IPS-NIHi11 (cell line): ENCODE measurements around the gene NKX3-2.
A peak's percentile ranks its signal among the peaks of the same experiment; 100 is the strongest.

Source experiments
- DNase-seq: peaks from one replicate; pipeline ENCODE4 v3.0.0; 2012; ENCODE audit warnings: mixed read lengths, low spot score

The NKX3-2 gene

GRCh38 chr4:13545394-13545808 is 1.1 kb upstream of the NKX3-2 start:
- DNase-seq, result no peak

- peak; percentile 91 for DNase-seq
Observed at GRCh38 chr4:13544606-13545393, 492 bp upstream of the NKX3-2 start.

- no peak for DNase-seq
Observed at GRCh38 chr4:13543032-13543838, 1.1 kb downstream of the NKX3-2 start.

- no peak for DNase-seq
Observed at GRCh38 chr4:13542577-13543031, 1.7 kb downstream of the NKX3-2 start.

GRCh38 chr4:13541720-13542576 is 2.4 kb downstream of the NKX3-2 start:
- DNase-seq, result no peak

- peak; percentile 2 for DNase-seq
Observed at GRCh38 chr4:13541176-13541604, 3.1 kb downstream of the NKX3-2 start.

GRCh38 chr4:13540446-13541175 is 3.7 kb downstream of the NKX3-2 start:
- DNase-seq, result peak; percentile 3

- DNase-seq, result no peak
Observed at GRCh38 chr4:13539619-13540445, 4.5 kb downstream of the NKX3-2 start.

- DNase-seq, result peak; percentile 6
Observed at GRCh38 chr4:13539047-13539618, 5.2 kb downstream of the NKX3-2 start.

- DNase-seq, result no peak
Observed at GRCh38 chr4:13538427-13538973, 5.8 kb downstream of the NKX3-2 start.

- DNase-seq, result peak; percentile 3
Observed at GRCh38 chr4:13537832-13538177, 6.5 kb downstream of the NKX3-2 start.

GRCh38 chr4:13537011-13537831 is 7.1 kb downstream of the NKX3-2 start:
- no peak for DNase-seq

GRCh38 chr4:13536607-13537006 is 7.7 kb downstream of the NKX3-2 start:
- no peak for DNase-seq

GRCh38 chr4:13535708-13536361 is 8.5 kb downstream of the NKX3-2 start:
- no peak for DNase-seq

GRCh38 chr4:13535118-13535517 is 9.2 kb downstream of the NKX3-2 start:
- DNase-seq, result no peak

- no peak for DNase-seq
Observed at GRCh38 chr4:13534344-13535063, 9.8 kb downstream of the NKX3-2 start.

- DNase-seq, result no peak
Observed at GRCh38 chr4:13533670-13534343, 10.5 kb downstream of the NKX3-2 start.
